MG63 (cell line): ENCODE measurements around the gene PNMA6E. TPM values are rescaled to one million over a fixed set of nuclear protein-coding genes. Genes with fewer than 3 reads are reported as not detected.

Experiments
- DNase-seq: peaks from one replicate; pipeline ENCODE4 v3.0.0-alpha.2; 2020
- H3K27me3 ChIP-seq: fragments of 250-450 bp; sonication (Bioruptor Pico); 2 replicates; pipeline ENCODE4 v1.5.1; 2020; ENCODE audit warnings: mild to moderate bottlenecking, moderate library complexity
- H3K36me3 ChIP-seq: fragments of 250-450 bp; sonication (Bioruptor Pico); 2 replicates; pipeline ENCODE4 v1.5.1; 2020; ENCODE audit warnings: mild to moderate bottlenecking, moderate library complexity
- H3K4me3 ChIP-seq: fragments of 250-450 bp; sonication (Bioruptor Pico); 2 replicates; pipeline ENCODE4 v1.5.1; 2020; ENCODE audit warnings: mild to moderate bottlenecking, moderate library complexity
- H3K9me3 ChIP-seq: fragments of 250-450 bp; sonication (Bioruptor Pico); 2 replicates; pipeline ENCODE4 v1.5.1; 2020; ENCODE audit warnings: mild to moderate bottlenecking, moderate library complexity
- total RNA-seq: library from RNA; depleted of rRNA; stranded (reverse); fragments of >200 nt; shearing (Covaris generic); gene quantifications from 2 replicates; pipeline ENCODE4 v1.2.3, GENCODE V29; 2014; ENCODE audit warnings: low replicate concordance

The PNMA6E gene
- total RNA-seq, 1 experiment from 2014 or later: not detected

GRCh38 chrX:153381684-153382532 lies 19.2 kb downstream of the PNMA6E start:
- Histone ChIP-seq H3K27me3 (no peaks in the 10 kb centered on the region), H3K36me3 (no peaks in the 10 kb centered on the region), H3K4me3 (no peak overlapping the region), H3K9me3 (no peaks in the 10 kb centered on the region)
- DNase-seq: peak; percentile 51

GRCh38 chrX:153380691-153381090 lies 20.5 kb downstream of the PNMA6E start:
- H3K27me3 ChIP-seq: no peaks in the 10 kb centered on the region
- no peak for DNase-seq
- H3K36me3 ChIP-seq: no peaks in the 10 kb centered on the region
- no peaks in the 10 kb centered on the region for H3K9me3 ChIP-seq
- H3K4me3 ChIP-seq: no peak overlapping the region

- Histone ChIP-seq H3K4me3 (no peak overlapping the region), H3K9me3 (no peaks in the 10 kb centered on the region), H3K27me3 (no peaks in the 10 kb centered on the region), H3K36me3 (no peaks in the 10 kb centered on the region)
- DNase-seq: no peak
Measured at GRCh38 chrX:153379971-153380581, 21.1 kb downstream of the PNMA6E start.

GRCh38 chrX:153379508-153379907 lies 21.6 kb downstream of the PNMA6E start:
- H3K9me3 ChIP-seq: no peaks in the 10 kb centered on the region
- no peaks in the 10 kb centered on the region for H3K36me3 ChIP-seq
- no peak overlapping the region for H3K4me3 ChIP-seq
- H3K27me3 ChIP-seq: no peaks in the 10 kb centered on the region
- DNase-seq: no peak

- no peak for DNase-seq
- Histone ChIP-seq H3K27me3 (no peaks in the 10 kb centered on the region), H3K4me3 (no peak overlapping the region), H3K9me3 (no peaks in the 10 kb centered on the region), H3K36me3 (no peaks in the 10 kb centered on the region)
Measured at GRCh38 chrX:153378607-153379006, 22.5 kb downstream of the PNMA6E start.

GRCh38 chrX:153377727-153378126 lies 23.4 kb downstream of the PNMA6E start:
- Histone ChIP-seq H3K27me3 (no peaks in the 10 kb centered on the region), H3K9me3 (no peaks in the 10 kb centered on the region), H3K4me3 (no peak overlapping the region), H3K36me3 (no peaks in the 10 kb centered on the region)
- no peak for DNase-seq

- no peaks in the 10 kb centered on the region for H3K36me3 ChIP-seq
- DNase-seq: no peak
- H3K27me3 ChIP-seq: no peaks in the 10 kb centered on the region
- H3K9me3 ChIP-seq: no peaks in the 10 kb centered on the region
- H3K4me3 ChIP-seq: no peak overlapping the region
Measured at GRCh38 chrX:153375571-153375970, 25.6 kb downstream of the PNMA6E start.

GRCh38 chrX:153374426-153374825 lies 26.7 kb downstream of the PNMA6E start:
- no peak for DNase-seq
- H3K4me3 ChIP-seq: no peak overlapping the region
- H3K9me3 ChIP-seq: no peaks in the 10 kb centered on the region
- H3K36me3 ChIP-seq: no peaks in the 10 kb centered on the region
- no peaks in the 10 kb centered on the region for H3K27me3 ChIP-seq

- no peaks in the 10 kb centered on the region for H3K36me3 ChIP-seq
- no peaks in the 10 kb centered on the region for H3K27me3 ChIP-seq
- no peak for DNase-seq
- no peaks in the 10 kb centered on the region for H3K9me3 ChIP-seq
- H3K4me3 ChIP-seq: no peak overlapping the region
Measured at GRCh38 chrX:153372949-153373348, 28.2 kb downstream of the PNMA6E start.

GRCh38 chrX:153371256-153371655 lies 29.9 kb downstream of the PNMA6E start:
- Histone ChIP-seq H3K27me3 (no peaks in the 10 kb centered on the region), H3K9me3 (no peaks in the 10 kb centered on the region), H3K4me3 (no peak overlapping the region), H3K36me3 (no peaks in the 10 kb centered on the region)
- DNase-seq: no peak

GRCh38 chrX:153370293-153371055 lies 30.7 kb downstream of the PNMA6E start:
- Histone ChIP-seq H3K27me3 (no peaks in the 10 kb centered on the region), H3K4me3 (no peak overlapping the region), H3K36me3 (no peaks in the 10 kb centered on the region), H3K9me3 (no peaks in the 10 kb centered on the region)
- DNase-seq: no peak

- no peaks in the 10 kb centered on the region for H3K36me3 ChIP-seq
- no peak overlapping the region for H3K4me3 ChIP-seq
- H3K27me3 ChIP-seq: no peaks in the 10 kb centered on the region
- DNase-seq: no peak
- no peaks in the 10 kb centered on the region for H3K9me3 ChIP-seq
Measured at GRCh38 chrX:153366878-153367538, 34.1 kb downstream of the PNMA6E start.

GRCh38 chrX:153366119-153366518 lies 35.0 kb downstream of the PNMA6E start:
- no peaks in the 10 kb centered on the region for H3K36me3 ChIP-seq
- DNase-seq: no peak
- no peaks in the 10 kb centered on the region for H3K9me3 ChIP-seq
- no peak overlapping the region for H3K4me3 ChIP-seq
- no peaks in the 10 kb centered on the region for H3K27me3 ChIP-seq

- H3K9me3 ChIP-seq: no peaks in the 10 kb centered on the region
- no peaks in the 10 kb centered on the region for H3K27me3 ChIP-seq
- no peaks in the 10 kb centered on the region for H3K36me3 ChIP-seq
- DNase-seq: no peak
- H3K4me3 ChIP-seq: no peak overlapping the region
Measured at GRCh38 chrX:153365670-153366069, 35.5 kb downstream of the PNMA6E start.

GRCh38 chrX:153361781-153362397 lies 39.3 kb downstream of the PNMA6E start:
- Histone ChIP-seq H3K36me3 (no peaks in the 10 kb centered on the region), H3K27me3 (no peaks in the 10 kb centered on the region), H3K4me3 (no peak overlapping the region), H3K9me3 (no peaks in the 10 kb centered on the region)
- DNase-seq: no peak

GRCh38 chrX:153357877-153358276 lies 43.3 kb downstream of the PNMA6E start:
- Histone ChIP-seq H3K36me3 (no peaks in the 10 kb centered on the region), H3K27me3 (no peaks in the 10 kb centered on the region), H3K9me3 (no peaks in the 10 kb centered on the region)

More at GRCh38 chrX:153357877-153358276, 43.3 kb downstream of the PNMA6E start:
- no peak overlapping the region for H3K4me3 ChIP-seq
- no peak for DNase-seq
